A549 (cell line): Measurements from ENCODE around the gene MRPL2.

Experiments used
- CTCF ChIP-seq: fragments of >200 bp; sonication (Bioruptor Twin); formaldehyde crosslinking; IDR thresholded peaks from 3 replicates; pipeline ENCODE4 v1.5.1; 2016
- EP300 ChIP-seq, 2 experiments: fragments of >200 bp; sonication (Bioruptor Twin); formaldehyde crosslinking; IDR thresholded peaks; 2 replicates in 1 of 2; 3 replicates in 1 of 2; pipeline ENCODE4 v1.6.1; 2016 to 2017
- HMGXB4 ChIP-seq: fragments of 250-450 bp; sonication (Bioruptor Pico); IDR thresholded peaks from 2 replicates; pipeline ENCODE4 v1.5.0; 2021; ENCODE audit warnings: mild to moderate bottlenecking, moderate library complexity, borderline replicate concordance
- KDM1A ChIP-seq: fragments of 200-600 bp; sonication (generic); IDR thresholded peaks from 2 replicates; pipeline ENCODE4 v1.6.1; 2016; ENCODE audit warnings: low read depth, mild to moderate bottlenecking
- MAX ChIP-seq: IDR thresholded peaks from 2 replicates; pipeline ENCODE4 v1.6.1; 2012
- MYC ChIP-seq: IDR thresholded peaks from 2 replicates; pipeline ENCODE4 v1.6.1; 2012; ENCODE audit warnings: mild to moderate bottlenecking, inconsistent platforms, low read length, improper control_type of control experiment, borderline replicate concordance
- NR3C1 ChIP-seq: fragments of >200 bp; sonication (Bioruptor Twin); formaldehyde crosslinking; IDR thresholded peaks from 3 replicates; pipeline ENCODE4 v1.6.1; 2017
- POLR2A ChIP-seq: IDR thresholded peaks from 2 replicates; pipeline ENCODE4 v1.6.1; 2012; ENCODE audit warnings: mild to moderate bottlenecking, low read length
- POLR2AphosphoS2 ChIP-seq: conservative IDR thresholded peaks from 2 replicates; pipeline ENCODE4 v1.6.1; 2012; ENCODE audit warnings: low read length, improper control_type of control experiment, inconsistent platforms
- RAD21 ChIP-seq, 2 experiments: fragments of >200 bp in 1 of 2; sonication (Bioruptor Twin) in 1 of 2; formaldehyde crosslinking in 1 of 2; IDR thresholded peaks in 1 of 2; conservative IDR thresholded peaks in 1 of 2; 2 replicates in 1 of 2; 3 replicates in 1 of 2; pipeline ENCODE4 v1.6.1; 2012 to 2018; ENCODE audit warnings: inconsistent platforms in 1 of 2
- REST ChIP-seq: fragments of 200-600 bp; sonication (generic); IDR thresholded peaks from 2 replicates; pipeline ENCODE4 v1.6.1; 2016; ENCODE audit warnings: antibody characterized with exemption, mild to moderate bottlenecking, moderate library complexity
- RNF2 ChIP-seq: fragments of 200-600 bp; sonication (generic); IDR thresholded peaks from 2 replicates; pipeline ENCODE4 v1.6.1; 2016; ENCODE audit warnings: low read depth, mild to moderate bottlenecking, antibody characterized with exemption, moderate library complexity, borderline replicate concordance
- ZNF302 ChIP-seq: fragments of 250-450 bp; sonication (Bioruptor Pico); IDR thresholded peaks from 2 replicates; pipeline ENCODE4 v1.9.0; 2021; ENCODE audit warnings: inconsistent platforms, mild to moderate bottlenecking, moderate library complexity

- TF ChIP-seq RNF2 (no peak), KDM1A (no peak), ZNF302 (CRISPR knock-in tag) (no peak), POLR2AphosphoS2 (no peak), POLR2A (no peak), CTCF (no peak), HMGXB4 (CRISPR knock-in tag) (no peak), NR3C1 (no peak), REST (no peak), MAX (no peak), MYC (no peak), RAD21 (conservative IDR thresholded peaks at IDR 0.05 in 1 of 2, IDR thresholded peaks at IDR 0.05 in 1 of 2) (no peak), EP300 (IDR thresholded peaks at IDR 0.05) (no peak)
These were observed 44.8 kb downstream of the MRPL2 start for GRCh38 chr6:43014434-43014909.
